HG02759 (cell line): ENCODE results near the gene EYS.
"Not testable (repeated sequence)": the region's sequence is repeated elsewhere in the genome, so short reads cannot be mapped to it uniquely, and the experiment has no call there.

Experiments
- ATAC-seq: cut with Tn5 transposase; IDR thresholded peaks from one replicate; pipeline ENCODE4 v1.9.1; 2021; ENCODE audit warnings: mild to moderate bottlenecking, moderate library complexity; ENCODE audit not compliant: unreplicated experiment

Gene EYS

GRCh38 chr6:64030950-64031618 is 1675.9 kb downstream of the EYS start:
- not testable (repeated sequence) for ATAC-seq

- ATAC-seq: no peak
Observed at GRCh38 chr6:64023693-64024092, 1683.3 kb downstream of the EYS start.

- ATAC-seq: no peak
Observed at GRCh38 chr6:64014595-64014994, 1692.4 kb downstream of the EYS start.

GRCh38 chr6:64013011-64013410 is 1694.0 kb downstream of the EYS start:
- ATAC-seq: no peak

- peak; percentile 67 for ATAC-seq
Observed at GRCh38 chr6:64012351-64013001, 1694.5 kb downstream of the EYS start.

- no peak for ATAC-seq
Observed at GRCh38 chr6:64010666-64011065, 1696.4 kb downstream of the EYS start.

GRCh38 chr6:64010010-64010409 is 1697.0 kb downstream of the EYS start:
- no peak for ATAC-seq

- ATAC-seq: no peak
Observed at GRCh38 chr6:64006246-64006645, 1700.8 kb downstream of the EYS start.

- ATAC-seq: no peak
Observed at GRCh38 chr6:64000818-64001491, 1706.1 kb downstream of the EYS start.

GRCh38 chr6:63999613-64000012 is 1707.4 kb downstream of the EYS start:
- no peak for ATAC-seq

GRCh38 chr6:63998991-63999390 is 1708.0 kb downstream of the EYS start:
- no peak for ATAC-seq

- no peak for ATAC-seq
Observed at GRCh38 chr6:63997734-63998133, 1709.3 kb downstream of the EYS start.

GRCh38 chr6:63997221-63997620 is 1709.8 kb downstream of the EYS start:
- ATAC-seq: no peak

- no peak for ATAC-seq
Observed at GRCh38 chr6:63985223-63985622, 1721.8 kb downstream of the EYS start.

- no peak for ATAC-seq
Observed at GRCh38 chr6:63975699-63976098, 1731.3 kb downstream of the EYS start.

GRCh38 chr6:63968650-63969049 is 1738.4 kb downstream of the EYS start:
- ATAC-seq: no peak

GRCh38 chr6:63964366-63964765 is 1742.7 kb downstream of the EYS start:
- no peak for ATAC-seq

GRCh38 chr6:63963769-63964315 is 1743.2 kb downstream of the EYS start:
- no peak for ATAC-seq

- not testable (repeated sequence) for ATAC-seq
Observed at GRCh38 chr6:63953336-63954021, 1753.5 kb downstream of the EYS start.

- ATAC-seq: no peak
Observed at GRCh38 chr6:63947792-63948529, 1759.1 kb downstream of the EYS start.

GRCh38 chr6:63945987-63946386 is 1761.0 kb downstream of the EYS start:
- ATAC-seq: no peak
